Measurements from ENCODE around the gene ANP32A. TPM values are rescaled to one million over a fixed set of nuclear protein-coding genes. Genes with fewer than 3 reads are reported as not detected.

ANP32A gene
- total RNA-seq (2021; ENCODE audit: unreplicated experiment) (220 TPM), Bru-seq, nascent RNA (percentile 85 among the genes with signal in this experiment), BruChase-seq, experiment 1, labeled RNA remaining after a 6-hour chase (percentile 92 among the genes with signal in this experiment), BruChase-seq, experiment 2, labeled RNA remaining after a 2-hour chase (percentile 87 among the genes with signal in this experiment)
- 121 and 151 TPM in 2 replicates for polyA plus RNA-seq (2012)
- long read RNA-seq, transcript ANP32A-203 (7 exons, 2,440 nt): major isoform, 293 of 387 reads
- long read RNA-seq, partial matches to known transcripts: 17 of 387 reads
- long read RNA-seq, other reads (novel, unspliced or antisense): 75 of 387 reads

- H2AFZ ChIP-seq (ENCODE audit: low read depth, low read length, poor library complexity, severe bottlenecking): no peak within 1 kb of the TSS
- RAD21 ChIA-PET (ENCODE audit: low non-redundant PET in 1 of 2, low total read pairs in 2 of 2, uncharacterized antibody in 2 of 2, unreplicated experiment in 2 of 2): interaction anchor here in 1 of 2 experiments (0.7 to 0.9 kb wide), 2 partner anchors 88 to 332 kb away, joined by 3 to 4 read pairs; no protein-coding TSS in a partner anchor
- peak within 1 kb of the TSS; percentile 91 for H3K9ac ChIP-seq (ENCODE audit: low read length)
- CTCF ChIA-PET: no interaction called here
- H3K36me3 ChIP-seq (ENCODE audit: control insufficient read depth in 1 of 2, insufficient read depth in 2 of 2, low read length in 2 of 2): 0 out of 4 replicates have a peak, but pooled peaks cover 0 to 3% of the 10 kb centered on the region in 2 experiments
- H3K4me1 ChIP-seq (ENCODE audit: control insufficient read depth in 1 of 2, insufficient read depth in 2 of 2, low read length in 2 of 2): peaks cover 9 to 32% of the 10 kb centered on the region in 2 experiments
- TF ChIP-seq ZBTB33 (IDR thresholded peaks at IDR 0.05; ENCODE audit: extremely low read depth, insufficient replicate concordance, low read length) (no peak), YY1 (IDR thresholded peaks at IDR 0.05; ENCODE audit: extremely low read depth, insufficient replicate concordance, low read depth, low read length) (peak; percentile 50), SIN3A (IDR thresholded peaks at IDR 0.05; ENCODE audit: low read depth) (0 out of 2 replicates have a peak, but pooled peaks have one; percentile 45), JUND (IDR thresholded peaks at IDR 0.05) (no peak), EGR1 (IDR thresholded peaks at IDR 0.05; ENCODE audit: low read depth) (no peak), POLR2AphosphoS5 (IDR thresholded peaks at IDR 0.05; ENCODE audit: low read depth, low read length) (peak; percentile 66), TCF7L2 (IDR thresholded peaks at IDR 0.05; ENCODE audit: borderline replicate concordance, extremely low read depth, insufficient read depth, insufficient read length) (no peak), ZNF274 (IDR thresholded peaks at IDR 0.05; ENCODE audit: low read depth, low read length) (no peak), EZH2phosphoT487 (IDR thresholded peaks at IDR 0.05; ENCODE audit: borderline replicate concordance) (no peak), REST (IDR thresholded peaks at IDR 0.05; ENCODE audit: low read depth) (no peak), POLR2A (IDR thresholded peaks at IDR 0.05; ENCODE audit: borderline replicate concordance, extremely low read depth, insufficient read depth, insufficient read length) (peak; percentile 66), SP1 (IDR thresholded peaks at IDR 0.05; ENCODE audit: low read depth) (peak; percentile 98), CBX3 (IDR thresholded peaks at IDR 0.05; ENCODE audit: low read depth) (no peak), CEBPB (IDR thresholded peaks at IDR 0.05; ENCODE audit: low read depth) (no peak), ELF1 (IDR thresholded peaks at IDR 0.05; ENCODE audit: borderline replicate concordance, low read depth) (no peak), EZH2 (IDR thresholded peaks at IDR 0.05) (no peak)
- TF ChIP-seq, protein P1, sequence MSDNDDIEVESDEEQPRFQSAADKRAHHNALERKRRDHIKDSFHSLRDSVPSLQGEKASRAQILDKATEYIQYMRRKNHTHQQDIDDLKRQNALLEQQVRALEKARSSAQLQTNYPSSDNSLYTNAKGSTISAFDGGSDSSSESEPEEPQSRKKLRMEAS (IDR thresholded peaks at IDR 0.05): peak; percentile 48; the same call in 1 of the 2 replicates
- intact Hi-C loops (cut with micrococcal nuclease): no loop called here
- peak within 1 kb of the TSS; percentile 96 for H3K27ac ChIP-seq (ENCODE audit: low read depth, low read length)
- peak within 1 kb of the TSS; percentile 96 for H3K4me2 ChIP-seq (ENCODE audit: low read length)
- no peaks in the 10 kb centered on the region for H4K20me1 ChIP-seq (ENCODE audit: insufficient read depth)
- DNase-seq (ENCODE audit: low read depth, low spot score) (peak; percentile 84), ATAC-seq (peak; percentile 75)
- H3K9me2 ChIP-seq (ENCODE audit: insufficient read depth): no peaks in the 10 kb centered on the region
- no peaks in the 10 kb centered on the region for H3K9me3 ChIP-seq (ENCODE audit: control insufficient read depth in 1 of 2, insufficient read depth in 1 of 2, low read depth in 1 of 2, low read length in 2 of 2)
- H3K4me3 ChIP-seq (replicated peaks in 1 of 2; ENCODE audit: low read depth in 1 of 2, low read length in 2 of 2): peak within 1 kb of the TSS; percentile 72 to 82
- no peaks in the 10 kb centered on the region for H3K27me3 ChIP-seq (ENCODE audit: insufficient read depth, low read length)
- BruUV-seq (replicated peaks): no TSS peak
- peaks cover 67% of the 10 kb centered on the region for H3K79me2 ChIP-seq (ENCODE audit: insufficient read depth, low read length)
- POLR2A ChIA-PET: interaction anchor here (0.7 kb wide), 1 partner anchor 214 kb away, joined by 3 read pairs; no protein-coding TSS in a partner anchor
Observed at GRCh38 chr15:68820295-68821189, at the start of gene ANP32A. Gene ANP32A, minus strand, starts transcription at chr15:68820895. Its CDS starts 144 bp downstream, at chr15:68820751.
